GM18909 (cell line): ENCODE measurements around the gene ALG6.

Experiments used
- ATAC-seq: cut with Tn5 transposase; IDR thresholded peaks from one replicate; pipeline ENCODE4 v1.9.1; 2021; ENCODE audit warnings: mild to moderate bottlenecking; ENCODE audit not compliant: unreplicated experiment, poor library complexity

The ALG6 gene

GRCh38 chr1:63367215-63368103, at the start of gene ALG6:
ALG6 (plus strand) TSS chr1:63367627; CDS start chr1:63370978, 3,351 bp downstream.
- peak; percentile 93 for ATAC-seq

GRCh38 chr1:63317817-63318152, 49.6 kb upstream of the ALG6 start:
- ATAC-seq, result no peak

DNA sequence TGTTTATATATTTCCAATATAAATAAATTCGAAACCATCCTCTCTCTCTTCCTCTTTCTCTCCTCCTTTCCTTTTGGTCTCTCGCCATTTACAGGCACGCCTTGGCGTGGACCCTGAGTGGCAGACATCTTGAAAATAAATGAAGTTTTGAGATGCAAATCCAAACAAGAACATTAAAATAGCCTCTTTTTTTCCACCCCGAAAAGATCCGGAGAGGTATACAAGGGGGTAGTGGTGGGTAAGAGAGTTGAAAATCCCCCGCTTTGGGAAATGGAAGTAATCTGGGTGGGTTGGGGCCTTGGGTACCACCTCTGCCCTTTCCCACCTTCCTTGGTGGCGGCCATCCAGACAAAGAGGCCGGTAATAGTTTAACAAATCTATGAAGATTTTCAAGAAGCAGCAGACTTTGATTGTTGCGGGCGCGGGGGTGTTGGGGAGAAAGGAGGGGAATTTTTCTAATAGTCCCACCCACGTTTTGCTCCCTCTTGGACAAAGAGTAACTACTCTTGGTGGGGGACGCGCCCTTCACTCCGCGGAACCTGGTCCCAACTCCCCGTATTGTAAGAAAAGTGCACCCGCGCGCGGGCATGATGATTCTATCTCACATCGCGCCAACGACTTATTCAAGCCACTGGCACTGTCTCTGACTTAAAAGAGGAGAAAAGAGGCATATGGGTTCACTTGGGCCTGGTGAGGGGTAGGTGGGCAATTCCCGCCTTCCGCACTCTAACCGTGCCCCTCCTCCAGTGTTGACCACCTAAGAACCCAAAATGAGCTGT, 49.0 kb upstream of the ALG6 start:
- no peak for ATAC-seq

GRCh38 chr1:63319046-63320021, 48.1 kb upstream of the ALG6 start:
- no peak for ATAC-seq

- no peak for ATAC-seq
Observed at GRCh38 chr1:63320022-63320721, 47.3 kb upstream of the ALG6 start.

GRCh38 chr1:63321066-63321784, 46.2 kb upstream of the ALG6 start:
- ATAC-seq, result no peak

DNA sequence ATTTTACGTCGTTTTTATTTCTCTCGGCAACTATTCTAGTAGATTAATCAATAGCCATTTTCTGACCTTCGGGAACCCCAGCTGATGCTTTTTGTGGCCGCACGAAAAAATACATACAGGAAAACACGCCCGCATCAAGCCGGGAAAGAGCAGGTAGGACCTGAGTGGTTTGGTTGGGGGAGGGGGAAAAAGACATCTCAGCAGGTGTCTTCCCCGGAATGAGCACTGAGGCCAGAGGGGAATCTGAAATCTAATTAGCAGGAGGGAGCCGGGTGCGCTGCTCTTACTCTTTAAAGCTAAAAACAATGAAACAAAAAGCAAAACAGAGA, 45.7 kb upstream of the ALG6 start:
- no peak for ATAC-seq

DNA sequence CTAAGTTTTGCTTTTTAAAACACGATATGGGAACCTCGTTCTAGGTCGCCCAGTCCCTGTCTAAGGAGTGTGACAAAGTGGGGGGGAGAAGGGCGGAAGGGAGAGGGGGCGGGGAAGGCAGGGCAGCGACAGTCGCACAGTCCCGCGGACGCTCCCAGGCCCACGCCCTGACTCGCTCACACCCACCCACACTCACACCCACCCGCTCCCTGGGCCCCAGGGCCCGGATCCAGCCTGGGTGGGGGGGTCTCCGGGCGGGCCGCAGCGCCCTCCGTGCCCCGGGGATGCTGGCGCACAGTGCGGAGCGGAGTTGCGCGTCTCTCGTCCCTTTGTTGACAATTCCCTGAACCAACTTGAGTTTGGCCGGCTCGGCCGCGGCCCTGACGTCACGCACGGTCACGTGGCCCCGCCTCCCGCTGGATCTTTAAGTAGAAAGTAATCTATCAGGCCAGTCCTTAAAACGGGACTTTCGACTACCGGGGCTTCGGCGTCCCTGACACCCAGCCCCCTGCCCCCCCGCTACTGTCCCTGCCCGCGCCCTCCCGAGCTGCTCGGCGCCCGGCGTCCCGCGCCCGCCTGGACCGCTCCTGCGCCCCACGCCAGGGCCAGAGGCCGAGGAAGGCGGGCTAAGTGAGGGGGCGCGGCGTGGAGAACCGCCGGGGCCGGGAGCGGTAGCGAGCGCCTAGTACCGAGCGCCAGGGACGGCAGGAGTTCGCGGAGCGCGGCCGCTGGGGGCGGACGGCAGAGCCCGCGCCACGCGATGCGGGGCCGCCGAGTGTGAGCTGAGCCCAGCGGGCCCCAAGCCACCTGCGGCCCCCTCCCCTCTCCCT, 45.1 kb upstream of the ALG6 start, which contains the start of gene FOXD3:
FOXD3 (plus strand) TSS at position 454 of the 830 bp plus-strand sequence. CDS start 492 bp downstream, outside the sequence.
- ATAC-seq, result peak; percentile 43

GRCh38 chr1:63322944-63323864, 44.2 kb upstream of the ALG6 start:
- ATAC-seq, result no peak

DNA sequence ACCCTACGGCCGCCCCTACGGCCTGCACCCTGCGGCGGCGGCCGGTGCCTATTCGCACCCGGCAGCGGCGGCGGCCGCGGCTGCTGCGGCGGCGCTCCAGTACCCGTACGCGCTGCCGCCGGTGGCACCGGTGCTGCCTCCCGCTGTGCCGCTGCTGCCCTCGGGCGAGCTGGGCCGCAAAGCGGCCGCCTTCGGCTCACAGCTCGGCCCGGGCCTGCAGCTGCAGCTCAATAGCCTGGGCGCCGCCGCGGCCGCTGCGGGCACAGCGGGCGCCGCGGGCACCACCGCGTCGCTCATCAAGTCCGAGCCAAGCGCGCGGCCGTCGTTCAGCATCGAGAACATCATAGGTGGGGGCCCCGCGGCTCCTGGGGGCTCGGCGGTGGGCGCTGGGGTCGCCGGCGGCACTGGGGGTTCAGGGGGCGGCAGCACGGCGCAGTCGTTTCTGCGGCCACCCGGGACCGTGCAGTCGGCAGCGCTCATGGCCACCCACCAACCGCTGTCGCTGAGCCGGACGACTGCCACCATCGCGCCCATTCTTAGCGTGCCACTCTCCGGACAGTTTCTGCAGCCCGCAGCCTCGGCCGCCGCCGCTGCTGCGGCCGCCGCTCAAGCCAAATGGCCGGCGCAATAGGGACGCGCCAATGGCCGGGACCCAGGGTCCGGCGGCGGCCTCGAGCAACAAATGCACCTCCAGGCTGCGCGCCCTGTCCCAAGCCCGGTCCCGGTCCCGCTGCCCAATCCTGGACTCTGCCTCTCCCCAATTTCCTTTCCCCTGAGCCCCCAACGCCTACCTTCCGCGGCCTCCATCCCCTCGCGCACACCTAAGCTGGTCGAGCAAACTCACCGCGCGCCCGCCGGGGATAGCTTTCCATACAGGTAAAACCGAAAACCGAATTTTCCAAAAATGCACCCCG, 43.3 kb upstream of the ALG6 start:
- no peak for ATAC-seq

DNA sequence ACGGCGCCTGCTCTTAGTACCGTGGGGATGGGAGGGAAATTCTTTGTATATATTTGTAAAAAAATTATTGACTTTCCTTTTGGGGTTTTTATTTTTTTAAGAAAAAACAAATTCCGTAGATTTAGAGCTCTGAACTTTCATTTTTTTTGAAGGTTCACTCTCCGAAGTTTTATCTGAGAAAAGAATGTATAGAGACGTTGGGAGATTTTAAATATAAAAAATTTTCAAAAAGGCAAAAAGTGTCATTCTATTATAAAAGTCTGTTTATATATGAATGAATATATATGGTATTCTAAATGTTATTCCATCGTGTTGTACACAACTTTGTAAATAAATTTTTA, 42.7 kb upstream of the ALG6 start:
- ATAC-seq, result no peak

DNA sequence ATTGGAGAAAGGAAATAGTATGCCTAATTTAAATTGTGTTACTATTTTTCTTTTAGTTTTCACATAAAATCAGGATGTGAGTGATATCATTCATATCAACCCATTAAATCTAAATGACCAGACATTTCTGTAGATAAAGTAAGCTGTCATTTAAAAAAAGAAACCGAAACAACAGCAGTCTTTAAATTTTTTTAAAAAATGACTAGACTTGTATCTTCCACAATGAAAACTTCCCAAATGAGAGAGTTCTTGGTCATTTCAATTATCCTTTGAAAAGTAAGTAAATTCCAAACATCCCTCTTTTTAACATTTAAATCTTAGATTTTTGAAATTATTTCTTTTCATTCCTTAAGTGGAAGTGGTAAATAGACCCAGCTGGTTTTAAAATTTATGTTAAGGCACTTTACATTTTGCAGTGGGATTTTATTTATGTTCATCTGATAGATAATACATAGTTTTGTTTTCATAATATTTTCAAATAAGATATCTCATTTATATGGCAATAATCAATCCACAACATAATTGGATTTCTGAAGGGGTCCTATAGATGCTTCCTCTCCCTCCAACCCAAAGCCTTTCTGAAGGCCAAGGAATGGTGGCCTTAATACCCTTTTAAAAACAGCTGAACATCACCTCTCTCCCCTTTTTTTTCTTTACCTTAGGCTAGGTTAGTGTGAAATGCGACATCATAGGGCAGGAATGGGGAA, 42.0 kb upstream of the ALG6 start:
- ATAC-seq, result no peak

- ATAC-seq, result no peak
Observed at GRCh38 chr1:63326106-63326472, 41.3 kb upstream of the ALG6 start.

- ATAC-seq, result no peak
Observed at GRCh38 chr1:63326473-63327380, 40.7 kb upstream of the ALG6 start.
